ENCODE measurements around the gene U2AF1L4. TPM values are rescaled to one million over a fixed set of nuclear protein-coding genes. Genes with fewer than 3 reads are reported as not detected.

Gene U2AF1L4
- total RNA-seq, 6 experiments from 2014 or later, result 18.0 to 20.8 (median 18.7) TPM

DNA sequence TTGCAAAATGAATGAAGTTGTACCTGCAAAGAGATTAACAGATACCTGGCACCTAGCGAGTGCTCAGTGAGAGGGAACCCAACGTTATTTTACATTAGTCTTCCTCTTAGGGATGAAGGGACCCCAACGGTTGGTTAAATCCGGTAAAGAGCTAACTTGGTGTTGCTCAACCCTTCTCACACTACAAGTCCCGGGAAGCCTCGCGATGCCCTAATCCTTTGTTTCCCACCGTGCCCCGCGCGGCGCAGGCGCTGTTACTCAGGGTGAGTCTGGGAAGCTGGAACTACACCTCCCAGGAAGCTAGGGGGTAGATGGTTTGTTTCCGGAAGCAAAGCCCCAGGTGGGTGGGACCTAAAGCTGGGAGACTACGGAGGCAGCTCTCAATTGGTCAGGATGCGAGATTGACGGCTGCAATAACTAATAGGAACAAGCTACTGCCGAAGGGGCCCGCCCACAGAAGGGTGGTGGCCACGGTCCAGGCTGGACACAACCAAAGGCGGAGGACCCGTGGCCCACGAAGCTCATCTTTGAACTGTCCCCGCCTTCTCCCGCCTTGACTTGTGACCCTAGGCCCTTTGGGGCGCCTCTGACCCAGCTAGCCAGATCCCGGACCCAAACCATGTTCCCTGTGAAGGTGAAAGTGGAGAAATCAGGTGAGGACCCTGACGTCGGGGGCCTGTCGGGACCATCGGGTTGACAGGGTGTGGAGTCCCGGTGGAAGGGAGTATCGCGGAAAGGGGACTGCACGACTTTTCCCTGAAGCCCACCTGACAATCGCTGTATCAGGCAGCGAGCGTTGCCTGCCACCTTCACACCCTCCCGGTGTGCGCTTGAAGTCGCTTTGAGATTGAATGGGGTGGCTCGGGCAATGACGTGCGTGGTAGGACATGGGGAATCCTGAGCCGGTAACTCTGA is 3.1 kb upstream of the U2AF1L4 start, which contains the start of gene LIN37:
TSS of gene LIN37 (plus strand) at position 471 of the 915 bp plus-strand sequence. CDS start at position 620, 149 bp downstream.
- peak within 1 kb of the TSS; percentile 97 for H3K4me3 Mint-ChIP-seq
- TF ChIP-seq, protein P1, sequence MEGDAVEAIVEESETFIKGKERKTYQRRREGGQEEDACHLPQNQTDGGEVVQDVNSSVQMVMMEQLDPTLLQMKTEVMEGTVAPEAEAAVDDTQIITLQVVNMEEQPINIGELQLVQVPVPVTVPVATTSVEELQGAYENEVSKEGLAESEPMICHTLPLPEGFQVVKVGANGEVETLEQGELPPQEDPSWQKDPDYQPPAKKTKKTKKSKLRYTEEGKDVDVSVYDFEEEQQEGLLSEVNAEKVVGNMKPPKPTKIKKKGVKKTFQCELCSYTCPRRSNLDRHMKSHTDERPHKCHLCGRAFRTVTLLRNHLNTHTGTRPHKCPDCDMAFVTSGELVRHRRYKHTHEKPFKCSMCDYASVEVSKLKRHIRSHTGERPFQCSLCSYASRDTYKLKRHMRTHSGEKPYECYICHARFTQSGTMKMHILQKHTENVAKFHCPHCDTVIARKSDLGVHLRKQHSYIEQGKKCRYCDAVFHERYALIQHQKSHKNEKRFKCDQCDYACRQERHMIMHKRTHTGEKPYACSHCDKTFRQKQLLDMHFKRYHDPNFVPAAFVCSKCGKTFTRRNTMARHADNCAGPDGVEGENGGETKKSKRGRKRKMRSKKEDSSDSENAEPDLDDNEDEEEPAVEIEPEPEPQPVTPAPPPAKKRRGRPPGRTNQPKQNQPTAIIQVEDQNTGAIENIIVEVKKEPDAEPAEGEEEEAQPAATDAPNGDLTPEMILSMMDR (IDR thresholded peaks at IDR 0.05), result peak; percentile 29; the same call in 1 of the 2 replicates
- peaks cover 4% of the 10 kb centered on the region for H3K27me3 Mint-ChIP-seq (ENCODE audit: insufficient read depth)
- peaks cover 41% of the 10 kb centered on the region for H3K4me1 Mint-ChIP-seq (ENCODE audit: low read depth)
- peak within 1 kb of the TSS; percentile 80 for H3K27ac Mint-ChIP-seq
- DNase-seq, result peak; percentile 99
- H3K36me3 Mint-ChIP-seq (ENCODE audit: low read depth), result peaks cover 9% of the 10 kb centered on the region
- H3K9me3 Mint-ChIP-seq, result no peaks in the 10 kb centered on the region

GRCh38 chr19:35746531-35746930 is 1.3 kb upstream of the U2AF1L4 start:
- peak overlapping the region; percentile 100 for H3K27ac Mint-ChIP-seq
- peaks cover 45% of the 10 kb centered on the region for H3K4me1 Mint-ChIP-seq (ENCODE audit: low read depth)

GRCh38 chr19:35746087-35746462 is 857 bp upstream of the U2AF1L4 start:
- Mint-ChIP-seq H3K4me1 (ENCODE audit: low read depth) (peaks cover 46% of the 10 kb centered on the region), H3K4me3 (peak overlapping the region; percentile 97), H3K36me3 (ENCODE audit: low read depth) (peaks cover 13% of the 10 kb centered on the region), H3K9me3 (no peaks in the 10 kb centered on the region), H3K27me3 (ENCODE audit: insufficient read depth) (peaks cover 3% of the 10 kb centered on the region), H3K27ac (peak overlapping the region; percentile 100)
- DNase-seq, result no peak
- TF ChIP-seq, protein P1 (IDR thresholded peaks at IDR 0.05), result no peak

More at GRCh38 chr19:35746531-35746930, 1.3 kb upstream of the U2AF1L4 start:
- TF ChIP-seq, protein P1 (IDR thresholded peaks at IDR 0.05), result no peak
- no peak for DNase-seq
- Mint-ChIP-seq H3K9me3 (no peaks in the 10 kb centered on the region), H3K27me3 (ENCODE audit: insufficient read depth) (peaks cover 3% of the 10 kb centered on the region), H3K4me3 (peak overlapping the region; percentile 97), H3K36me3 (ENCODE audit: low read depth) (peaks cover 13% of the 10 kb centered on the region)

DNA sequence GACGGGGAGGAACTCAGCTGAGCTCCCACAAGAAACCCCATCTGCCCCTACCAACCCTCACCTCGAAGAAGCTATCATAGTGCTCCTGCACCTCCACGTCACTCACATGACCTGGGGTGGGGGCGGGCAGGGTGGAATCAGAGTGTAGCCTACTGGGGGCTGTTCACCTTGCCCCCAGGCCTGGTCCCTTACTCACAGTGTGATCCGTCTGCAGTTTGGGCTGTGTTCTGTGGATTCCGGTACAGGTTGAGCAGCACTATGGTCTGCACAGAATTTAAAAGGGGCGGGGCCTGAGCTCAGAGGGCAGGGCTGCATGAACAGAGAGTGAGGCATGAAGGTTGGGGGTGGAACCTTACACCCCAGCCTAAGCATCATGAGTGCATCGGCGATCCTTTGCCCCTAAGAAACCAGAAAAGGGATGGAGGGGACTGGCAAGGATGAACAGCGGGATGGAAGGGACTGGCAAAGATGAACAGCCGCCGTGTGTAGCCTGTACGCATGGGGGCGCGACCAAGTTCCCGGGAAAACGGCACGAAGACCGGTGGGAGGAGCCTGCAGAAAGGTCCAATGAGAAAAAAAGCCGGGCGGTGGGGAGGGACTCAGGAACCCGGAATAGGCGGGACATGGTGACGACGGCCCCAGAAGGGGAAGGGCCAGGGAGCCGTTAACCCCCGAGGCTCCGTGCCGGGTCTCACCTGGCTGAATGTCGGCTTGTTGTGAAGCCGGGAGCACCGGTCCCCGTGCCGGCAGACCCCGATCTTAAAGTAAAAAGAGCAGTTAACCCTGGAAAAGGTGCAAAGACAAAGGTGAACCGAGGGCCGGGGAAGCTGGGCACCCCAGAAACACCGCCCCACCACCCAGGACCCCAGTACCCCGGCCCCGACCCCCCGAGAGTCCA is 539 bp downstream of the U2AF1L4 start:
- H3K27ac Mint-ChIP-seq, result peak overlapping the region; percentile 100

More for the DNA sequence above, 539 bp downstream of the U2AF1L4 start:
- H3K27me3 Mint-ChIP-seq (ENCODE audit: insufficient read depth), result peaks cover 6% of the 10 kb centered on the region
- H3K9me3 Mint-ChIP-seq, result no peaks in the 10 kb centered on the region
- TF ChIP-seq, protein P1 (IDR thresholded peaks at IDR 0.05), result peak; percentile 65
- peak; percentile 93 for DNase-seq
- H3K4me1 Mint-ChIP-seq (ENCODE audit: low read depth), result peaks cover 47% of the 10 kb centered on the region
- peaks cover 13% of the 10 kb centered on the region for H3K36me3 Mint-ChIP-seq (ENCODE audit: low read depth)
- peak overlapping the region; percentile 97 for H3K4me3 Mint-ChIP-seq

All from HFFc6 (cell line).